ENCODE measurements around the gene SPG7. TPM values are rescaled to one million over a fixed set of nuclear protein-coding genes. Genes with fewer than 3 reads are reported as not detected.

Gene SPG7
- total and polyA plus RNA-seq, 2 experiments from 2014 or later: 108 to 222 TPM

DNA sequence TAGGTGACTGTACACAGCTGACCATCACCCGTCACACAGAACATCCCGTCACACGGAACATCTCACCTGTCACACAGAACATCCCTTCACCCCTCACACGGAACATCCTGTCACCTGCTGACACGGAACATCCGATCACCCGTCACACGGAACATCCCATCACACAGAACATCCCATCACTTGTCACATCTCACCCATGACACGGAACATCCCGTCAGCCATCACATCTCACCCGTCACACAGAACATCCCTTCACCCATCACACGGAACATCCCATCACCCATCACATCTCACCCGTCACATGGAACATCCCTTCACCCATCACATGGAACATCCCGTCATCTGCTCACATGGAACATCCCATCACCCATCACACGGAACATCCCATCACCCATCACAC lies 71.1 kb downstream of the SPG7 start:
- 97% methylated on average over 12 of the region's 15 CpGs for WGBS (ENCODE audit: low lambda C conversion rate, missing lambda C conversion rate)
- Histone ChIP-seq H3K36me3 (replicated peaks; ENCODE audit: insufficient read depth, low read depth) (no peaks in the 10 kb centered on the region), H4K20me1 (ENCODE audit: insufficient read depth, poor library complexity, severe bottlenecking) (no peaks in the 10 kb centered on the region)

DNA sequence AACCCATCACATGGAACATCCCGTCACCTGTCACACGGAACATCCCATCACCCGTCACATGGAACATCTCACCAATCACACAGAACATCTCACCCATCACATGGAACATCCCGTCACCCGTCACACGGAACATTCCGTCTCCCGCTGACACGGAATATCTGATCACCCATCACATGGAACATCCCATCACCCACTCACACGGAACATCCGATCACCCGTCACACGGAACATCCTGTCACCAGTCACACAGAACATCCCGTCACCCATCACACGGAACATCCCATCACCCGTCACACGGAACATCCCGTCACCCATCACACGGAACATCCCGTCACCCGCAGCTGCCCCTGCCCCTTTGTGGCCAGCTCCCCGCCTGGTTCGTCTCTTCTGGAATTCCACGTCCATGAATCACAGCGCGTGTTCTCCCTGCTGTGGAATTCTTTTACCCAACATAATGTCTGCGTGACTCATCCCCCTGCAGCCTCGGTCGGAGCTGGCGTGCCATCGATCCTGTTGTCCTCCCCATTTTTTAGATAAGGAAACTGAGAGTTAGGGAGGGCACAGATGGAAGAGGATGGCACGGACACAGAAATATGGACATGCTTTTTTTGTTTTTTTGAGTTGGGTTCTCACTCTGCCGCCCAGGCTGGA lies 73.0 kb downstream of the SPG7 start:
- H3K79me2 ChIP-seq: no peaks in the 10 kb centered on the region
- H3K4me1 ChIP-seq (ENCODE audit: insufficient read depth): no peaks in the 10 kb centered on the region
- no peak overlapping the region for H3K4me3 ChIP-seq
- peak; percentile 76 for DNase-seq (ENCODE audit: low spot score)
- no peak overlapping the region for H2AFZ ChIP-seq
- H3K27me3 ChIP-seq: peaks cover 4% of the 10 kb centered on the region
- 77% methylated on average over 33 of the region's 33 CpGs for WGBS (ENCODE audit: low lambda C conversion rate, missing lambda C conversion rate)
- H3K9me3 ChIP-seq (ENCODE audit: low read depth): no peaks in the 10 kb centered on the region
- no peak for TF ChIP-seq EZH2 (IDR thresholded peaks at IDR 0.05; ENCODE audit: borderline replicate concordance)
- TF ChIP-seq EZH2phosphoT487 (IDR thresholded peaks at IDR 0.05; ENCODE audit: low read depth, severe bottlenecking, unreplicated experiment): no peak
- TF ChIP-seq, protein P1, sequence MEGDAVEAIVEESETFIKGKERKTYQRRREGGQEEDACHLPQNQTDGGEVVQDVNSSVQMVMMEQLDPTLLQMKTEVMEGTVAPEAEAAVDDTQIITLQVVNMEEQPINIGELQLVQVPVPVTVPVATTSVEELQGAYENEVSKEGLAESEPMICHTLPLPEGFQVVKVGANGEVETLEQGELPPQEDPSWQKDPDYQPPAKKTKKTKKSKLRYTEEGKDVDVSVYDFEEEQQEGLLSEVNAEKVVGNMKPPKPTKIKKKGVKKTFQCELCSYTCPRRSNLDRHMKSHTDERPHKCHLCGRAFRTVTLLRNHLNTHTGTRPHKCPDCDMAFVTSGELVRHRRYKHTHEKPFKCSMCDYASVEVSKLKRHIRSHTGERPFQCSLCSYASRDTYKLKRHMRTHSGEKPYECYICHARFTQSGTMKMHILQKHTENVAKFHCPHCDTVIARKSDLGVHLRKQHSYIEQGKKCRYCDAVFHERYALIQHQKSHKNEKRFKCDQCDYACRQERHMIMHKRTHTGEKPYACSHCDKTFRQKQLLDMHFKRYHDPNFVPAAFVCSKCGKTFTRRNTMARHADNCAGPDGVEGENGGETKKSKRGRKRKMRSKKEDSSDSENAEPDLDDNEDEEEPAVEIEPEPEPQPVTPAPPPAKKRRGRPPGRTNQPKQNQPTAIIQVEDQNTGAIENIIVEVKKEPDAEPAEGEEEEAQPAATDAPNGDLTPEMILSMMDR (IDR thresholded peaks at IDR 0.05; ENCODE audit: poor library complexity): no peak
- H3K9me2 ChIP-seq (replicated peaks; ENCODE audit: insufficient read depth): no peaks in the 10 kb centered on the region
- no peaks in the 10 kb centered on the region for H4K20me1 ChIP-seq (ENCODE audit: insufficient read depth, poor library complexity, severe bottlenecking)
- H3K27ac ChIP-seq: peak overlapping the region; percentile 70
- H3K4me2 ChIP-seq: no peak overlapping the region
- H3K36me3 ChIP-seq (replicated peaks; ENCODE audit: insufficient read depth, low read depth): no peaks in the 10 kb centered on the region

More for the DNA sequence above, 71.1 kb downstream of the SPG7 start:
- Histone ChIP-seq H3K9me2 (replicated peaks; ENCODE audit: insufficient read depth) (no peaks in the 10 kb centered on the region), H3K4me1 (ENCODE audit: insufficient read depth) (peaks cover 12% of the 10 kb centered on the region), H3K9me3 (ENCODE audit: low read depth) (no peaks in the 10 kb centered on the region), H3K4me3 (no peak overlapping the region), H2AFZ (no peak overlapping the region), H3K79me2 (no peaks in the 10 kb centered on the region), H3K27ac (no peak overlapping the region), H3K27me3 (peaks cover 18% of the 10 kb centered on the region), H3K4me2 (no peak overlapping the region)
- DNase-seq (ENCODE audit: low spot score): no peak
- TF ChIP-seq EZH2phosphoT487 (IDR thresholded peaks at IDR 0.05; ENCODE audit: low read depth, severe bottlenecking, unreplicated experiment) (no peak), EZH2 (IDR thresholded peaks at IDR 0.05; ENCODE audit: borderline replicate concordance) (no peak)
- TF ChIP-seq, protein P1 (IDR thresholded peaks at IDR 0.05; ENCODE audit: poor library complexity): no peak

DNA sequence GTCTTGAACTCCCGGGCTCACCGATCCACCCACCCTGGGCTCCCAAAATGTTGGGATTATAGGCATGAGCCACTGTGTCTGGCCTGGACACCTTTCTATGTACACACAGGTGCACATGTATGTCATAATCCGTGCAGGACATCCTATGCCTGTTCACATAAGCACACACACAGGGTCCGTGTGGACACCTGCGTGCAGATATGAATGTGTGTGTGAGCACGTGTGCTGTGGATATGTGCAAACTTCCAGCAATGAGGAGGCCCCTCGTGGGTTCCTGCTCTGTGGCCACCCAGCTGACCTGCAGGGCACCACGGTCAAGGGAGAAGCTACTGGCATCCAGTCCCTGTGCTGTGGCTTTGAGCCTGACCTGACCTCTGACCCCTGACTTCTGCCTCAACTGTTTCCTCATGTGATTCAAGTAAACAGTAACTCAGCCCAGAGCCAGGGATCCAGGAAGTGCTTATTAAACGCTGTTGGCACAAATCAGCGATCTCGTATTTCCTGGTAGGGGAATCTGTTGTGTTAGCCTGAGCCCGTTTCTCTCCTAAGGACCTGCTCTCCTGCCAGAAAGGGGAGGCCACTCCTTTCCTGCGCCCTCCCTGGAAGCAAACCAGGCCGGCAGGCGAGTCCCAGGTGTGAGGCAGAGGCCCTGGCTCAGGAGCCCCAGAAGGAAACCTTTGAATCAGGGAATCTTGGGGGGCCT lies 73.8 kb downstream of the SPG7 start:
- Histone ChIP-seq H3K4me2 (no peak overlapping the region), H3K4me3 (no peak overlapping the region), H3K4me1 (ENCODE audit: insufficient read depth) (no peaks in the 10 kb centered on the region), H4K20me1 (ENCODE audit: insufficient read depth, poor library complexity, severe bottlenecking) (no peaks in the 10 kb centered on the region), H3K9me2 (replicated peaks; ENCODE audit: insufficient read depth) (no peaks in the 10 kb centered on the region), H3K79me2 (no peaks in the 10 kb centered on the region), H3K36me3 (replicated peaks; ENCODE audit: insufficient read depth, low read depth) (no peaks in the 10 kb centered on the region), H3K9me3 (ENCODE audit: low read depth) (no peaks in the 10 kb centered on the region), H3K27ac (peak overlapping the region; percentile 70), H2AFZ (no peak overlapping the region), H3K27me3 (no peaks in the 10 kb centered on the region)
- TF ChIP-seq EZH2phosphoT487 (IDR thresholded peaks at IDR 0.05; ENCODE audit: low read depth, severe bottlenecking, unreplicated experiment) (no peak), EZH2 (IDR thresholded peaks at IDR 0.05; ENCODE audit: borderline replicate concordance) (no peak)
- TF ChIP-seq, protein P1 (IDR thresholded peaks at IDR 0.05; ENCODE audit: poor library complexity): no peak
- peak; percentile 40 for DNase-seq (ENCODE audit: low spot score)
- WGBS (ENCODE audit: low lambda C conversion rate, missing lambda C conversion rate): 74% methylated on average over 15 of the region's 15 CpGs

Data from hepatocyte (in vitro differentiated cells).